ENCODE results near the gene TMEM131. TPM values are rescaled to one million over a fixed set of nuclear protein-coding genes. Genes with fewer than 3 reads are reported as not detected.

Gene TMEM131
- total and polyA plus RNA-seq, 2 of the 8 experiments (the other 6 are each of a cell fraction or from before 2014, with no cell fraction given), result 9.7 to 22.9 TPM

DNA sequence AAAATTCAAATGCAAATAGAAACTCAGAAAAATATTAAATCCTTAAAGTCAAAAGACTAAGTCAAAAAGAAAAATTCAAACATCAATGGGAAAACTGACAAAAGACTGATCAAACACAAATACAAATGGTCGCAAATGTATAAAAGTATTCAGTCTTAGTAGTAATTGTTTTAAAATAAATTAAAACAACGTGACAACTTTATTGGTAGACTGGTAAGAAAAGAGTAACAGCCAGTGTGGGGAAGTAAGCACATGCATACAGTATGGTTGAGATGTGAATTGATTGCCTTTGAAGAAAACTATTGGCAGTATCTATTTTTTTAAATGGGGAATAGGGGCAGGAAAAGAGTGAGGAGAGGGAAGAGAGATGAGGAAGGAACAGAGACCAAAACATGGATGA is 9.8 kb downstream of the TMEM131 start (continued):
- TF ChIP-seq CREB1 (IDR thresholded peaks at IDR 0.05), result no peak

All from H1 (cell line).